ENCODE results near the gene HS6ST1.
"Not testable (repeated sequence)": the region's sequence is repeated elsewhere in the genome, so short reads cannot be mapped to it uniquely, and the experiment has no call there.

HS6ST1 gene

GRCh38 chr2:128266463-128266862, 52.2 kb downstream of the HS6ST1 start:
- DNase-seq, result not testable (repeated sequence)

GRCh38 chr2:128265608-128265993, 53.1 kb downstream of the HS6ST1 start:
- not testable (repeated sequence) for DNase-seq

GRCh38 chr2:128264881-128265607, 53.6 kb downstream of the HS6ST1 start:
- DNase-seq, result no peak

- no peak for DNase-seq
Observed at GRCh38 chr2:128263902-128264331, 54.8 kb downstream of the HS6ST1 start.

- no peak for DNase-seq
Observed at GRCh38 chr2:128262315-128263253, 56.1 kb downstream of the HS6ST1 start.

- DNase-seq, result no peak
Observed at GRCh38 chr2:128261245-128262128, 57.2 kb downstream of the HS6ST1 start.

- DNase-seq, result no peak
Observed at GRCh38 chr2:128260239-128261138, 58.2 kb downstream of the HS6ST1 start.

GRCh38 chr2:128259585-128259984, 59.1 kb downstream of the HS6ST1 start:
- DNase-seq, result no peak

GRCh38 chr2:128258218-128258617, 60.5 kb downstream of the HS6ST1 start:
- DNase-seq, result no peak

- no peak for DNase-seq
Observed at GRCh38 chr2:128252501-128252900, 66.2 kb downstream of the HS6ST1 start.

GRCh38 chr2:128252086-128252485, 66.6 kb downstream of the HS6ST1 start:
- not testable (repeated sequence) for DNase-seq

GRCh38 chr2:128250229-128251025, 68.2 kb downstream of the HS6ST1 start:
- no peak for DNase-seq

- no peak for DNase-seq
Observed at GRCh38 chr2:128249555-128249954, 69.1 kb downstream of the HS6ST1 start.

GRCh38 chr2:128245813-128246212, 72.9 kb downstream of the HS6ST1 start:
- no peak for DNase-seq

GRCh38 chr2:128241896-128242295, 76.8 kb downstream of the HS6ST1 start:
- DNase-seq, result no peak

- no peak for DNase-seq
Observed at GRCh38 chr2:128237911-128238697, 80.6 kb downstream of the HS6ST1 start.

- DNase-seq, result no peak
Observed at GRCh38 chr2:128237081-128237534, 81.6 kb downstream of the HS6ST1 start.

GRCh38 chr2:128236491-128237035, 82.1 kb downstream of the HS6ST1 start:
- DNase-seq, result no peak

- no peak for DNase-seq
Observed at GRCh38 chr2:128235581-128235980, 83.1 kb downstream of the HS6ST1 start.

GRCh38 chr2:128234613-128235012, 84.1 kb downstream of the HS6ST1 start:
- no peak for DNase-seq
